WERI-Rb-1 (cell line): ENCODE measurements around the gene COL18A1.

ENCODE experiments used
- DNase-seq: peaks from one replicate; pipeline ENCODE4 v3.0.0-alpha.2; 2020
- H3K27ac ChIP-seq: fragments of 250-450 bp; sonication (Bioruptor Pico); 2 replicates; pipeline ENCODE4 v1.5.1; 2020; ENCODE audit warnings: mild to moderate bottlenecking, moderate library complexity
- H3K27me3 ChIP-seq: fragments of 250-450 bp; sonication (Bioruptor Pico); 2 replicates; pipeline ENCODE4 v1.5.1; 2021; ENCODE audit warnings: mild to moderate bottlenecking, low read depth, moderate library complexity; ENCODE audit not compliant: insufficient read depth, severe bottlenecking
- H3K36me3 ChIP-seq: fragments of 250-450 bp; sonication (Bioruptor Pico); 2 replicates; pipeline ENCODE4 v1.5.1; 2020; ENCODE audit warnings: mild to moderate bottlenecking, moderate library complexity
- H3K4me3 ChIP-seq: 2 replicates; pipeline ENCODE4 v1.5.1; 2011; ENCODE audit warnings: low read depth, mild to moderate bottlenecking, control low read depth, low read length
- H3K9me3 ChIP-seq: fragments of 250-450 bp; sonication (Bioruptor Pico); 2 replicates; pipeline ENCODE4 v1.5.1; 2021; ENCODE audit warnings: mild to moderate bottlenecking, moderate library complexity; ENCODE audit not compliant: severe bottlenecking
- TF ChIP-seq, protein P1 (sequence below): IDR thresholded peaks from 2 replicates; pipeline ENCODE4 v1.5.1; 2011; ENCODE audit warnings: low read depth, mild to moderate bottlenecking, control low read depth, inconsistent platforms, low read length

The COL18A1 gene

DNA sequence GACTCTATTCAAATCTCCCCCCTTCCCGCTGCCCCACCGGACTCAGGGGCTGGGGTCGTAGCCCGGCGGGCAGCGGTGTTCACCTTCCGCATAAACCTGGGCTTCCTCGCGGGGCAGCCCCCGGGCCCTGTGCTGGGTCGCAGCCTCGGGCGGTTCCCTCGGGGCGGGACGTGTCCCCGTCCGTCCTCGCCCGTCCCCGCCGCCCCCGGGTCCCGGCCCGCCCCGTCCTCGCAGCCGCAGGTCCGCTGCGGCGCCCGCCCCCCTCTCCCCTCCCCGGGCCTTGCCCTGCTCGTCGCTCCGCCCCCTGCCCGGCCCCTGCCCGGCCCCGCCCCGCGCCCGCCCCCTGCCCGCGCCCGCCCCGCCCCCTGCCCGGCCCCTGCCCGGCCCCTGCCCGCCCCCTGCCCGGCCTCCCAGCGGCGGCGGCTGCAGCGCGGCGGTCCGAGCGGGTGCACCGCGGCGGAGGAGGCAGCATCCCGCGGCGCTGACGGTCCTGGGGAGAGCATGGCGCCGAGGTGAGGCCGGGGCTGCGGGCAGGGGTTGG lies at the start of gene COL18A1:
TSS of gene COL18A1 (plus strand) at position 436 of the 541 bp plus-strand sequence. CDS start at position 502, 66 bp downstream.
- H3K36me3 ChIP-seq: no peaks in the 10 kb centered on the region
- peak; percentile 75 for DNase-seq
- TF ChIP-seq, protein P1, sequence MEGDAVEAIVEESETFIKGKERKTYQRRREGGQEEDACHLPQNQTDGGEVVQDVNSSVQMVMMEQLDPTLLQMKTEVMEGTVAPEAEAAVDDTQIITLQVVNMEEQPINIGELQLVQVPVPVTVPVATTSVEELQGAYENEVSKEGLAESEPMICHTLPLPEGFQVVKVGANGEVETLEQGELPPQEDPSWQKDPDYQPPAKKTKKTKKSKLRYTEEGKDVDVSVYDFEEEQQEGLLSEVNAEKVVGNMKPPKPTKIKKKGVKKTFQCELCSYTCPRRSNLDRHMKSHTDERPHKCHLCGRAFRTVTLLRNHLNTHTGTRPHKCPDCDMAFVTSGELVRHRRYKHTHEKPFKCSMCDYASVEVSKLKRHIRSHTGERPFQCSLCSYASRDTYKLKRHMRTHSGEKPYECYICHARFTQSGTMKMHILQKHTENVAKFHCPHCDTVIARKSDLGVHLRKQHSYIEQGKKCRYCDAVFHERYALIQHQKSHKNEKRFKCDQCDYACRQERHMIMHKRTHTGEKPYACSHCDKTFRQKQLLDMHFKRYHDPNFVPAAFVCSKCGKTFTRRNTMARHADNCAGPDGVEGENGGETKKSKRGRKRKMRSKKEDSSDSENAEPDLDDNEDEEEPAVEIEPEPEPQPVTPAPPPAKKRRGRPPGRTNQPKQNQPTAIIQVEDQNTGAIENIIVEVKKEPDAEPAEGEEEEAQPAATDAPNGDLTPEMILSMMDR: no peak
- no peak within 1 kb of the TSS; the same call in 1 of the 2 replicates for H3K27ac ChIP-seq
- H3K9me3 ChIP-seq: peaks cover 9% of the 10 kb centered on the region
- peaks cover 18% of the 10 kb centered on the region for H3K27me3 ChIP-seq
- H3K4me3 ChIP-seq: peak within 1 kb of the TSS; percentile 73

DNA sequence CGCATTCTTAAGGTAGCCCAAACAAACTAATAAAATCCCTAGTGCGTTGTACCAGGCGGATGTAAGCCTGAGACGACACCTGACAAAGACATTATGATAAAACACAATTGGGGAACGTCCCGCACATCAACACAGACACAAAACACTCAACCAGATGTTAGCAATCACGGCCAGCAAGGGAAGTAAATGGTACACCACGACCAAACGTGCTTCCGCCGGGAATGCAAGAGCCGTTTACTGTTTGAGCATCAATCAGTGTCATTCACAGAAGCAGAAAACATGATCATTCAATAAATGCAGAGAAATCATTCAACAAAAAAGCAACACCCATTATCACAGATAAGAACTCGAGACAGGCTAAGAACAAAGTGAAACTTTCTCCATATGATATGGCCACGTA lies 49.4 kb upstream of the COL18A1 start:
- H3K27me3 ChIP-seq: no peaks in the 10 kb centered on the region
- no peaks in the 10 kb centered on the region for H3K36me3 ChIP-seq
- H3K9me3 ChIP-seq: no peaks in the 10 kb centered on the region
- DNase-seq: no peak
- H3K27ac ChIP-seq: no peak overlapping the region
- H3K4me3 ChIP-seq: no peak overlapping the region
- TF ChIP-seq, protein P1: no peak

DNA sequence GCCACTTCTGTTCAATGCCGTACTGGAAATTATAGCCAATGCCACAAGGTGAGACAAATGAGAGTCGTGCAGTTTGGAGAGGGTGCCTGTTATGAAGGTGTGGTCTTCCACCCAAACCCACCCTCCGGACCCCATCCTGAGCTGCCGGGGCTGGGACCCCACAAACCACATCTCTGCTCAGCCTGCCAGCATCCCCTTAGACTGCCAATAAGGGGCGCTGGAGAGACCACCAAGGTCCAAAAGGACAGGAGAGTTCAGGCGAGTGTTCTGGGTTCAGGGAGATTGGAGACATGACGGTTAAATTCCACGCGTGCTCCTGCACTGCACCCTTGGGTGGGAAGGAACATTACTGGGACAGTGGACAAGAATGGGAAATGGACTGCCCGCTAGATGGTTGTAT lies 48.7 kb upstream of the COL18A1 start:
- no peak overlapping the region for H3K4me3 ChIP-seq
- no peaks in the 10 kb centered on the region for H3K36me3 ChIP-seq
- no peak overlapping the region for H3K27ac ChIP-seq
- TF ChIP-seq, protein P1: peak; percentile 58
- DNase-seq: no peak
- no peaks in the 10 kb centered on the region for H3K27me3 ChIP-seq
- no peaks in the 10 kb centered on the region for H3K9me3 ChIP-seq

DNA sequence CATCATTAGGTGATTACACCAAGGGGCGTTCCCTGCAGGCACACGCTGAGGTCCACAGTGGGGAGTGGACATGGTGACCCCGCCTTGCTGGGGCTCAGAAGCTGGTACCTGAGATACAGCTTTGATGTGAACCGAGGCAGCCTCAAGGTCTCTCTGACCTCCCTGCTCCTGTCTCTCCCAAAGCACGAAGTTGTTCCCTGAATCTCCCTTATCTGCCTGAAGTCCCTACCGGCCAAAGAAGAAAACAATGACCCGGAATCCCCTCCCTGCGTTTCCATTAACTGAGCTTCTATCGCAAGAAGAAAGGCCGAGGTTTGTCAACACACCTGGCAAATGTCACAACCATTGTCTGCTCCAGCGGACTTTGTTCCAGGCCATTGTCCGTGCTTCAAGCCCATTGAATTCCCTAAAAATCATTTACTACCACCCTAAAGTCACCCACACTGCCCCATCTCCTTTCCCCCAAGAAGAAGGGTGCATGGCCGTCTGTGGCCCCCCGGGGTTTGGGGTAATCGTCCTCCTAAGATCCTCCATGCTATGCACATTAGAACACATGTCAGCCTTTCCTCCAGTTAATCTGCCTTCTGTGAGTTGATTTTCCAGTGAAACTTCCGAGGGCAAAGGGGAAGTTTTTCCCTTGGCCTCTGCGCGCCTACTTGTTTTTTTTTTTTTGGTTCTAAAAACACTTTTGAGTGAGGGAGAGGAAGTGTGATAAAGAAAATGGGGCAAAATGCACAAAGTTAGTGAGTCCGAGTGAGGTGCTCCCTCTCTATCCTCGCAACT lies 48.1 kb upstream of the COL18A1 start:
- no peak overlapping the region for H3K27ac ChIP-seq
- DNase-seq: no peak

DNA sequence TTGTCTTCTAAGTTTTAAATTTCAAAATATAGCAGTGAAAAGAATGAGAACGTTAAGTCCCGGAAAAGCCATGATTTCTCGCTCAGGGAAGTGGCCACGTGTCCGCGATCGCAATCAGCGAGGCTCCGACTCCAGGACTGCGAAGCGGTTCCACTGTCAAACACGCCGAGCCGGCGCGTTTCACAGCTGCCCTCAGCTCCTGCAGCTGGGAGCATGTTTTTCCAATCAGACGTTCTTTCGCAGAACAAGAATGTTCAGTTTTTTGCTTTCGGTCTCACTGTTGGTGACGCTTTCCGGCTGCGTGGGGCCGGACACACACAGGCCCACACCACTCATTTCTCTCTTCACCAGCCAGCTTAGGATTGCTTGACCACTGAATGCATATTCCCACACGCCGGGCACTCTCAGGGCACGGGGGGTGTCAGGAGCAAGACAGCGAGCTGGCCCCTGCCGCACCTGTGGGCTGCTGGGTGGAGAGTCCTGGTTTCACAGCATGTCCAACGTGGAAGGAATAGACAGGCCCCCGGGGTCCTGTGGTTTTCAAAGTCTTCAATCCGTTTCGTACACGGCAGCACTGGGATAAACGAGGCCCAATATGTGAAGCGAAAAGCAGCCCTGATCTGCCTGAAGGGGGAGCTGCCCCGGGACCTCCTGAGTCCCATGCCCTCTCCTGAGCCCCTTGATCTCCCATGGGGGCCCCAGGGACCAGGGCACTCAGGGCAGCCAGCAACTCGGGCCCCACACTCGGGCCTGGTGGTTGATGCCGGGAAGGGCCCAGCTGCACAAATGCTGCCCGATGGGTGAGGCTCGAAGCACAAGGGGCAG lies 47.3 kb upstream of the COL18A1 start:
- TF ChIP-seq, protein P1: peak; percentile 49; the same call in 1 of the 2 replicates
- no peak overlapping the region for H3K27ac ChIP-seq
- H3K9me3 ChIP-seq: no peaks in the 10 kb centered on the region
- no peaks in the 10 kb centered on the region for H3K27me3 ChIP-seq
- no peak overlapping the region for H3K4me3 ChIP-seq
- H3K36me3 ChIP-seq: no peaks in the 10 kb centered on the region
- no peak for DNase-seq

More for the DNA sequence above, 48.1 kb upstream of the COL18A1 start:
- TF ChIP-seq, protein P1: no peak
- Histone ChIP-seq H3K36me3 (no peaks in the 10 kb centered on the region), H3K4me3 (no peak overlapping the region), H3K27me3 (no peaks in the 10 kb centered on the region), H3K9me3 (no peaks in the 10 kb centered on the region)
